ENCODE data around the gene PLXND1.

PLXND1 gene

GRCh38 chr3:129628169-129628522 is 21.7 kb upstream of the PLXND1 start:
- Histone ChIP-seq H3K27me3 (ENCODE audit: control insufficient read depth in 1 of 2, insufficient read depth in 2 of 2, low read length in 2 of 2) (no peaks in the 10 kb centered on the region), H3K4me3 (ENCODE audit: low read depth in 1 of 2, low read length in 2 of 2) (peak overlapping the region; percentile 67 to 73), H3K9ac (ENCODE audit: low read depth in 1 of 2, low read length in 2 of 2) (peak overlapping the region; percentile 79 to 86), H3K36me3 (ENCODE audit: control insufficient read depth in 1 of 2, insufficient read depth in 2 of 2, low read length in 2 of 2) (no peaks in the 10 kb centered on the region), H3K9me3 (ENCODE audit: control insufficient read depth in 1 of 2, low read length in 2 of 2) (no peaks in the 10 kb centered on the region), H3K4me1 (ENCODE audit: control insufficient read depth in 1 of 2, insufficient read depth in 2 of 2, low read length in 2 of 2) (peaks cover 25 to 31% of the 10 kb centered on the region in 2 donors), H3K27ac (ENCODE audit: low read depth, low read length) (no peak overlapping the region)

- H3K4me1 ChIP-seq (ENCODE audit: control insufficient read depth in 1 of 2, insufficient read depth in 2 of 2, low read length in 2 of 2), result peaks cover 25 to 37% of the 10 kb centered on the region in 2 donors
- H3K9ac ChIP-seq (ENCODE audit: low read depth in 1 of 2, low read length in 2 of 2), result peak overlapping the region; percentile 79 to 86
- no peaks in the 10 kb centered on the region for H3K9me3 ChIP-seq (ENCODE audit: control insufficient read depth in 1 of 2, low read length in 2 of 2)
- H3K27me3 ChIP-seq (ENCODE audit: control insufficient read depth in 1 of 2, insufficient read depth in 2 of 2, low read length in 2 of 2), result no peaks in the 10 kb centered on the region
- peak overlapping the region; percentile 67 to 73 for H3K4me3 ChIP-seq (ENCODE audit: low read depth in 1 of 2, low read length in 2 of 2)
- no peaks in the 10 kb centered on the region for H3K36me3 ChIP-seq (ENCODE audit: control insufficient read depth in 1 of 2, insufficient read depth in 2 of 2, low read length in 2 of 2)
- H3K27ac ChIP-seq (ENCODE audit: low read depth, low read length), result peak overlapping the region; percentile 94
These were observed 21.1 kb upstream of the PLXND1 start for GRCh38 chr3:129627350-129628168.

DNA sequence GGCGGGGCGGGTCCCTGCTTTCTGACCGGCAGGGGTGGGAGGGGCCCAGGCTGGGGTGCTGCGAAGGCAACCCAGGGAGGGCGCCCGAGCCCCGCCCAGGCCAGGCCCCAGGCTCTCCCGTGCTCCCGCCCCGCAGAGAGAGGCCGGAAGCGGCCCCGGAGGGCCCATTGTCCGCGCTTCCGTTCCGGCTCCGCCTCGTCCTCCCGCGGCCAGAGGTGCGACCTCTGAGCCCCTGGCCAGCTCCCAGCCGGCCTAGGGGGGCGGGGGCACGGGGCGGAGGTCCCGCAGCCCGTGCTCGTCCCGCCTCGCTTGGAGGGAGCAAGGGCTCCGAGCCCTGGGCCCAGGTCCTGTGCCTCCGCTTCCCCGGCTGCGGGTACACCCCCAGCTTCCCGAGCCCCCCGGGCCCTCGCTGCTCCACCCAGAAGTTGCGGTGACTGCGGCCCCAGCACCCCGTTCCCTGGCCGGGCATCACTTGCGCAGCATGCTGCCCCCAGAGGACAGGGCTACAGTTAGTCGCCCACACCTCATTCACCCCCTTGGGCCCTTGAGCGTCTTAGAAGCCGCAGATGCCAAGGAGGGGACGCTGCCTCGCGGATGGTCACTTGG is 20.4 kb upstream of the PLXND1 start:
- Histone ChIP-seq H3K4me1 (ENCODE audit: control insufficient read depth in 1 of 2, insufficient read depth in 2 of 2, low read length in 2 of 2) (peaks cover 25 to 37% of the 10 kb centered on the region in 2 donors), H3K36me3 (ENCODE audit: control insufficient read depth in 1 of 2, insufficient read depth in 2 of 2, low read length in 2 of 2) (no peaks in the 10 kb centered on the region), H3K27me3 (ENCODE audit: control insufficient read depth in 1 of 2, insufficient read depth in 2 of 2, low read length in 2 of 2) (no peaks in the 10 kb centered on the region), H3K9ac (ENCODE audit: low read depth in 1 of 2, low read length in 2 of 2) (peak overlapping the region; percentile 79 to 86), H3K9me3 (ENCODE audit: control insufficient read depth in 1 of 2, low read length in 2 of 2) (no peaks in the 10 kb centered on the region), H3K4me3 (ENCODE audit: low read depth in 1 of 2, low read length in 2 of 2) (peak overlapping the region; percentile 67 to 73), H3K27ac (ENCODE audit: low read depth, low read length) (peak overlapping the region; percentile 94)

- Histone ChIP-seq H3K4me3 (ENCODE audit: low read depth in 1 of 2, low read length in 2 of 2) (peak overlapping the region; percentile 16 to 44), H3K9ac (ENCODE audit: low read depth in 1 of 2, low read length in 2 of 2) (peak overlapping the region; percentile 39 to 47), H3K4me1 (ENCODE audit: control insufficient read depth in 1 of 2, insufficient read depth in 2 of 2, low read length in 2 of 2) (peaks cover 25 to 37% of the 10 kb centered on the region in 2 donors)
These were observed 18.8 kb upstream of the PLXND1 start for GRCh38 chr3:129625072-129625874.

DNA sequence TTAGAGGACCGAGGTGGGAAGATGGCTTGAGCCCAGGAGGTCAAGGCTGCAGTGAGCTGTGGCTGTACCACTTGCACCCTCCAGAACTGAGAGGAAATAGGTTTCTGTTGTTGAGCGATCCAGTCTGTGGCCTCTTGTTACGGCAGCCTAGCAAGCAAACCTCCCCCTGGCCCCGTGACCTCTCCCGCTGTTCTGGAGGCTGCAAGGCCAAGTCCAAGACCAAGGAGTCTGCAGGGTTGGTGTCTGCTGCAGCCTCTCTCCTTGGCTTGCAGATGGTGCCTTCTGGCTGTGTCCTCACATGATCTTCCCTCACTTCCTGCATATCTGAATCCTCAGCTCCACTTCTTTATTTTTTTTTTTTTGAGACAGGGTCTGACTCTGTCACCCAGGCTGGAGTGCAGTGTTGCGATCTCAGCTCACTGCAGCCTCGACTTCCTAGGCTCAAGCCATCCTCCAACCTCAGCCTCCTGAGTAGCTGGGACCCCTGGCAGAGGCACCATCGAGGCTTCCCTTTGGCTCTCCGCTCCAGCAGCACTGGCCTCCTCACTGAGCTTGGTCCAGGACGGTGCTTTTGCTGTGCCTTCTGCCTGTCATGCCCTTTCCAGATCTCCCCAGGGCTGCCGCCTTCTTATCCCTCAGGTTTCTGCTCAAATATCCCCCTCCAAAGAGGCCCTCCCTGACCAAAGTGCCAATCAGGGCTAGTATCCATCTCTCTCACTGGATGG is 18.0 kb upstream of the PLXND1 start:
- Histone ChIP-seq H3K4me1 (ENCODE audit: control insufficient read depth in 1 of 2, insufficient read depth in 2 of 2, low read length in 2 of 2) (peaks cover 25 to 37% of the 10 kb centered on the region in 2 donors), H3K9ac (ENCODE audit: low read depth in 1 of 2, low read length in 2 of 2) (no peak overlapping the region), H3K36me3 (ENCODE audit: control insufficient read depth in 1 of 2, insufficient read depth in 2 of 2, low read length in 2 of 2) (no peaks in the 10 kb centered on the region), H3K27ac (ENCODE audit: low read depth, low read length) (no peak overlapping the region), H3K27me3 (ENCODE audit: control insufficient read depth in 1 of 2, insufficient read depth in 2 of 2, low read length in 2 of 2) (no peaks in the 10 kb centered on the region), H3K4me3 (ENCODE audit: low read depth in 1 of 2, low read length in 2 of 2) (no peak overlapping the region), H3K9me3 (ENCODE audit: control insufficient read depth in 1 of 2, low read length in 2 of 2) (no peaks in the 10 kb centered on the region)

More at GRCh38 chr3:129625072-129625874, 18.8 kb upstream of the PLXND1 start:
- Histone ChIP-seq H3K27me3 (ENCODE audit: control insufficient read depth in 1 of 2, insufficient read depth in 2 of 2, low read length in 2 of 2) (no peaks in the 10 kb centered on the region), H3K27ac (ENCODE audit: low read depth, low read length) (peak overlapping the region; percentile 66), H3K36me3 (ENCODE audit: control insufficient read depth in 1 of 2, insufficient read depth in 2 of 2, low read length in 2 of 2) (no peaks in the 10 kb centered on the region), H3K9me3 (ENCODE audit: control insufficient read depth in 1 of 2, low read length in 2 of 2) (no peaks in the 10 kb centered on the region)

DNA sequence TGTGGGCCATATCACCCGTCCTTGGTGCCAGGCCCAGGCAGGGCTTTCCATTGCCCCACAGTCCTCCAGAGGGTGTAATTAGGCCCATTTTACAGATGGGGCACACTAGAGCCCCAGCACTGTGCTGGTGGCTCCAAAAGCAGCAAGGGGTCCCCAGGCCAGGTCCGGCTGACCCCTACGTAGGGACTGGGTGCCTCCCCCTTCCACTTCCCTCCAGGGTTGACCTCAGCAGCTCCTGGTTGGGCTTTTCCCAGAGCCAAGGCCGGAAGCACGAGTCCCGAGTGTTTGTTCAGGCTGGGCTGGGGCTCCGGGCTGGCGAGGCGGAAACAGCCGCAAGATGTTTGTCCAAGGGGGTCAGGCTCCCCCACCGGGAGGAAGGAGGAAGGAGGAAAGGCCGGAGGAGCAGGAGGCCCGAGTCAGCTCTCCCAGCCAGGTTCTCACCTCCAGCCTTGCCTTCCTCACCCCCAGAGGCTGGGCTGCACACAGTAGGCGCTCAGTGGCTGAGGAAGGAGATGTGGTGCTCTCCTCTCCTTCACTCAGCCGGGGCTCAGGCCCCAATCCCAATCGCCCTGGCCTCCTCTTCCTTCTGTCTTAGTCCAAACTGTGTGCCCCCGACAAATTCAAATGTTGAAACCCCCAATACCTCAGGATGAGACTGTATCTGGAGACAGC is 17.1 kb upstream of the PLXND1 start:
- Histone ChIP-seq H3K27ac (ENCODE audit: low read depth, low read length) (peak overlapping the region; percentile 62), H3K9ac (ENCODE audit: low read depth in 1 of 2, low read length in 2 of 2) (no peak overlapping the region), H3K9me3 (ENCODE audit: control insufficient read depth in 1 of 2, low read length in 2 of 2) (no peaks in the 10 kb centered on the region), H3K4me3 (ENCODE audit: low read depth in 1 of 2, low read length in 2 of 2) (no peak overlapping the region), H3K4me1 (ENCODE audit: control insufficient read depth in 1 of 2, insufficient read depth in 2 of 2, low read length in 2 of 2) (peaks cover 25 to 44% of the 10 kb centered on the region in 2 donors), H3K36me3 (ENCODE audit: control insufficient read depth in 1 of 2, insufficient read depth in 2 of 2, low read length in 2 of 2) (no peaks in the 10 kb centered on the region), H3K27me3 (ENCODE audit: control insufficient read depth in 1 of 2, insufficient read depth in 2 of 2, low read length in 2 of 2) (no peaks in the 10 kb centered on the region)

GRCh38 chr3:129622933-129623332 is 16.5 kb upstream of the PLXND1 start:
- Histone ChIP-seq H3K4me1 (ENCODE audit: control insufficient read depth in 1 of 2, insufficient read depth in 2 of 2, low read length in 2 of 2) (peaks cover 21 to 39% of the 10 kb centered on the region in 2 donors), H3K9ac (ENCODE audit: low read depth in 1 of 2, low read length in 2 of 2) (no peak overlapping the region), H3K36me3 (ENCODE audit: control insufficient read depth in 1 of 2, insufficient read depth in 2 of 2, low read length in 2 of 2) (no peaks in the 10 kb centered on the region), H3K9me3 (ENCODE audit: control insufficient read depth in 1 of 2, low read length in 2 of 2) (no peaks in the 10 kb centered on the region), H3K27ac (ENCODE audit: low read depth, low read length) (peak overlapping the region; percentile 62), H3K27me3 (ENCODE audit: control insufficient read depth in 1 of 2, insufficient read depth in 2 of 2, low read length in 2 of 2) (no peaks in the 10 kb centered on the region), H3K4me3 (ENCODE audit: low read depth in 1 of 2, low read length in 2 of 2) (no peak overlapping the region)

DNA sequence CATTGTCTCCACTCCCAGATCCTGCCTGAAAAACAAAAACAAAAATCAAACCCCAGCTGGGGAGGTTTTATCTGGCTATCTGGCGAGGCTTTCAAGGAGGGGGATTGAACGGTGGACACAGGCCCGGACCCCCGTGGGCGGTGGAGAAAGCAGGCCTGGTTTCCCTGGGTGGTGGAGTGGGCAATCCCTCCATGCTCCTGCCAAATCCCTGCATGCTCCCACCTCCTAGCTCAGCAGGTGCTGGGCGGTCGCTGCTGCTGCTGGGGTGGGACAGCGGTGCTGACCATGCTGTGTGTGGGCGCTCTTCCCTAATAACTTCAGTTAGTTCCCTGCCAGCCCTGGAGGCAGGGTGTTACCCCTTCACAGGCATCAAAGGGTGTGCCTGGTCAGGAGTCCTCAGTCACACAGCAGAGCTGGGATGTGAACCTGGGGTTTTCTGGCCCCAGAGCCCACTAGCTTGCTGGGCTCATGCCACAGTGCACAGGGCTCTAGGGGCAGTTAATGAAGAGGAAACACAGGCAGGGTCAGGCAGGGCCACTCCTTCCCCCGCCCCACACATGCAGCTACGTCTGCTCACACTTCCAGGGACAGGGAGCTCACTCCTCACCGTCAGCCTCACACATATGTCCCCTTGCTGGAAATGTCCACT is 15.9 kb upstream of the PLXND1 start:
- Histone ChIP-seq H3K9ac (ENCODE audit: low read depth in 1 of 2, low read length in 2 of 2) (no peak overlapping the region), H3K4me1 (ENCODE audit: control insufficient read depth in 1 of 2, insufficient read depth in 2 of 2, low read length in 2 of 2) (peaks cover 20 to 33% of the 10 kb centered on the region in 2 donors)

GRCh38 chr3:129621626-129622225 is 15.2 kb upstream of the PLXND1 start:
- no peaks in the 10 kb centered on the region for H3K9me3 ChIP-seq (ENCODE audit: control insufficient read depth in 1 of 2, low read length in 2 of 2)
- no peaks in the 10 kb centered on the region for H3K36me3 ChIP-seq (ENCODE audit: control insufficient read depth in 1 of 2, insufficient read depth in 2 of 2, low read length in 2 of 2)
- no peak overlapping the region for H3K9ac ChIP-seq (ENCODE audit: low read depth in 1 of 2, low read length in 2 of 2)
- H3K4me3 ChIP-seq (ENCODE audit: low read depth in 1 of 2, low read length in 2 of 2), result no peak overlapping the region
- H3K27me3 ChIP-seq (ENCODE audit: control insufficient read depth in 1 of 2, insufficient read depth in 2 of 2, low read length in 2 of 2), result no peaks in the 10 kb centered on the region
- peaks cover 20 to 33% of the 10 kb centered on the region in 2 donors for H3K4me1 ChIP-seq (ENCODE audit: control insufficient read depth in 1 of 2, insufficient read depth in 2 of 2, low read length in 2 of 2)
- no peak overlapping the region for H3K27ac ChIP-seq (ENCODE audit: low read depth, low read length)

More for the DNA sequence above, 15.9 kb upstream of the PLXND1 start:
- Histone ChIP-seq H3K27ac (ENCODE audit: low read depth, low read length) (no peak overlapping the region), H3K27me3 (ENCODE audit: control insufficient read depth in 1 of 2, insufficient read depth in 2 of 2, low read length in 2 of 2) (no peaks in the 10 kb centered on the region), H3K4me3 (ENCODE audit: low read depth in 1 of 2, low read length in 2 of 2) (no peak overlapping the region), H3K36me3 (ENCODE audit: control insufficient read depth in 1 of 2, insufficient read depth in 2 of 2, low read length in 2 of 2) (no peaks in the 10 kb centered on the region), H3K9me3 (ENCODE audit: control insufficient read depth in 1 of 2, low read length in 2 of 2) (no peaks in the 10 kb centered on the region)
